Tibial nerve (tissue), 4 donors: ENCODE measurements around the gene CCDC38. TPM values are rescaled to one million over a fixed set of nuclear protein-coding genes. Genes with fewer than 3 reads are reported as not detected.

Experiments
- DNase-seq, 2 donors: peaks; one replicate each; pipeline ENCODE4 v3.0.0-alpha.2; 2019; ENCODE audit warnings: low spot score in 2 of 2
- H3K27ac ChIP-seq, 4 donors: fragments of 200-600 bp; sonication (generic) in 3 of 4; one replicate each; pipeline ENCODE4 v1.5.1; 2017 to 2019; ENCODE audit warnings: mild to moderate bottlenecking in 1 of 4
- H3K27me3 ChIP-seq, 2 donors: fragments of 200-600 bp; sonication (generic) in 1 of 2; one replicate each; pipeline versions ENCODE4 v1.5.1 to v1.6.0; 2017 to 2019
- H3K36me3 ChIP-seq, 3 donors: fragments of 200-600 bp; sonication (generic); one replicate each; pipeline ENCODE4 v1.5.1; 2018 to 2019
- H3K4me1 ChIP-seq, 4 donors: fragments of 200-600 bp; sonication (generic) in 3 of 4; one replicate each; pipeline ENCODE4 v1.5.1; 2017 to 2019
- H3K4me3 ChIP-seq, 4 donors: fragments of 200-600 bp; sonication (generic) in 3 of 4; one replicate each; pipeline ENCODE4 v1.5.1; 2017 to 2019; ENCODE audit warnings: mild to moderate bottlenecking in 1 of 4, moderate library complexity in 1 of 4
- H3K9me3 ChIP-seq, 4 donors: fragments of 200-600 bp; sonication (generic) in 3 of 4; one replicate each; pipeline ENCODE4 v1.5.1; 2017 to 2019
- CTCF ChIP-seq, 5 experiments: fragments of 200-600 bp in 3 of 5; fragments of 450-650 bp in 2 of 5; sonication (generic) in 3 of 5; IDR thresholded peaks; one replicate each; pipeline ENCODE4 v1.5.1; 2016 to 2019; ENCODE audit warnings: antibody characterized with exemption in 5 of 5, mild to moderate bottlenecking in 3 of 5, moderate library complexity in 2 of 5
- EP300 ChIP-seq, 2 donors: sonication (generic); formaldehyde crosslinking; IDR thresholded peaks; one replicate each; pipeline ENCODE4 v1.6.1; 2017; ENCODE audit warnings: antibody characterized with exemption in 2 of 2, mild to moderate bottlenecking in 1 of 2
- POLR2A ChIP-seq, 2 donors: fragments of 450-650 bp; IDR thresholded peaks; one replicate each; pipeline ENCODE4 v1.6.1; 2017; ENCODE audit warnings: antibody characterized with exemption in 2 of 2, mild to moderate bottlenecking in 2 of 2, moderate library complexity in 2 of 2
- WGBS, 2 donors: methylation state at CpG; one replicate each; pipeline ENCODE4 v1.1.5; 2018; 5-methylcytosine and 5-hydroxymethylcytosine counted together
- total RNA-seq, 4 donors: library from RNA; depleted of rRNA; stranded (reverse); fragments of >200 nt; gene quantifications; one replicate each; pipeline ENCODE4 v1.1.0, GENCODE V29; 2016

Gene CCDC38
- total RNA-seq, 4 donors from 2014 or later, result not detected

GRCh38 chr12:95986635-95987570 is 44.5 kb upstream of the CCDC38 start:
- 61 to 65% methylated on average over 14 of the region's 14 CpGs for WGBS, 2 donors
- Histone ChIP-seq H3K9me3 (no peaks in the 10 kb centered on the region), H3K27me3 (no peaks in the 10 kb centered on the region), H3K27ac (no peak overlapping the region), H3K36me3 (no peaks in the 10 kb centered on the region), H3K4me3 (no peak overlapping the region), H3K4me1 (no peaks in the 10 kb centered on the region)
- DNase-seq, result no peak
- TF ChIP-seq CTCF (IDR thresholded peaks at IDR 0.05), result no peak
- no peak for TF ChIP-seq POLR2A (IDR thresholded peaks at IDR 0.05)
- no peak for TF ChIP-seq EP300 (IDR thresholded peaks at IDR 0.05)

DNA sequence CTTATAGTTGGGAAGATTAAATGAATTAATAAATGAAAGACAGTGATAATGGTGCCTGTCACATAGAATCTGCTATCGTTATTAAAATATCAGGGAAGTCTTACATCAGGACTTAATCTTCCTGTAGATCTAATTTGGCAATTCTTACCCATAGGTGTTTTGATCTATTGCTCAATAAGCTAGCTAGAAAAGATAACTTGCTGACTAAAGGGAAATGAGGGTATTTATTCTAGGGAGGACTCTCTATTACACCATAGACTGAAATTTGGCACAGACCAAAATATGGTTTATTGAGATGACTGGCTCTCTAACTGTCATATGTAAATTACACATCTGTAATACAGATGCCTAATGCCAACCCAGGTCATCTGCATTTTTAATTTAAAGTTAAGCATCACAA is 42.3 kb upstream of the CCDC38 start:
- Histone ChIP-seq H3K27ac (no peak overlapping the region), H3K27me3 (no peaks in the 10 kb centered on the region), H3K4me1 (no peaks in the 10 kb centered on the region), H3K4me3 (no peak overlapping the region), H3K36me3 (no peaks in the 10 kb centered on the region), H3K9me3 (no peaks in the 10 kb centered on the region)
- no peak for DNase-seq
- TF ChIP-seq EP300 (IDR thresholded peaks at IDR 0.05) (no peak), POLR2A (IDR thresholded peaks at IDR 0.05) (no peak), CTCF (IDR thresholded peaks at IDR 0.05) (no peak)
- 95 to 100% methylated on average over 1 of the region's 1 CpG for WGBS, 2 donors

DNA sequence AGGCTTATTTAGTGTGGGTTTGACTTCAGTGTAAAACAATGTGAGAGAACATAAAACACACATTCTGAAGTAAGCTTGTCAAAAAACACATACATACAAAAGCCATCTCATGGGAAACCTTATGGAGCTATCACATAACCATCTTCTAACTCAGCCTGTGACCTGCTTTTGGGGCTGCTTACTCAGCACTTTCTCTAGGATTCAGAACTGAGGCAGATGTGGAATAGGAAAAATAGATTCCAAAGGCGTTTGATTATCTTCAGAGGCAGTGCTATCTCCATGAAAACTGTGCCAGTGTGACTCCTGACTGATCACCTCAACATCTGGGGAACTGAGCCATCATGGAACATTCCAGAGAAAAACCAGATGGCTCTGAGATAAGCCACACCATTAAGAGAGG is 40.2 kb upstream of the CCDC38 start:
- no peaks in the 10 kb centered on the region for H3K36me3 ChIP-seq
- no peak overlapping the region for H3K27ac ChIP-seq
- DNase-seq, result no peak
- no peaks in the 10 kb centered on the region for H3K4me1 ChIP-seq
- WGBS, 2 donors, result 65 to 68% methylated on average over 1 of the region's 1 CpG
- no peak overlapping the region for H3K4me3 ChIP-seq
- H3K27me3 ChIP-seq, result no peaks in the 10 kb centered on the region
- no peaks in the 10 kb centered on the region for H3K9me3 ChIP-seq
- TF ChIP-seq CTCF (IDR thresholded peaks at IDR 0.05), result no peak
- TF ChIP-seq POLR2A (IDR thresholded peaks at IDR 0.05), result no peak
- no peak for TF ChIP-seq EP300 (IDR thresholded peaks at IDR 0.05)

DNA sequence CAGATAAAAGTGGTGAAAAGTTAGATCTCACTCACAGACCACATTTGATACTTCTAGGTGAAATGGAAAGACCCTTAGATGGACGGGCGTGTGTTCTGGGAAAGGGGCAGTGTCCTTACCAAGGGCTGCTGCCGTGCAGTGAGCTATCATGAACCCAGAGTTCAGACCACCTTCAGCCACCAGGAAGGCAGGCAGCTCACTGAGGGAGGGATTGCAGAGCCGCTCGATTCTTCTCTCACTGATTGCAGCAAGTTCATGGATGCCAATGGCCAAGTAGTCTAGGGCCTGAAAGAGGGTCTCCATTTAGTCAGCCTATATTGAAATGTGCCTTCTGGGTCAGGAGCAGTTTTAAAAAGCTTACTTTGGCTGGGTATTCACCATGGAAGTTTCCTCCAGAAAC is 38.0 kb upstream of the CCDC38 start:
- H3K36me3 ChIP-seq, result no peaks in the 10 kb centered on the region
- H3K4me3 ChIP-seq, result no peak overlapping the region
- H3K4me1 ChIP-seq, result no peaks in the 10 kb centered on the region
- H3K27me3 ChIP-seq, result no peaks in the 10 kb centered on the region
- DNase-seq, result no peak
- H3K9me3 ChIP-seq, result no peaks in the 10 kb centered on the region
- TF ChIP-seq POLR2A (IDR thresholded peaks at IDR 0.05), result no peak
- TF ChIP-seq CTCF (IDR thresholded peaks at IDR 0.05), result no peak
- no peak for TF ChIP-seq EP300 (IDR thresholded peaks at IDR 0.05)
- H3K27ac ChIP-seq, result no peak overlapping the region
- 89 to 92% methylated on average over 5 of the region's 5 CpGs for WGBS, 2 donors

- Histone ChIP-seq H3K36me3 (no peaks in the 10 kb centered on the region), H3K27me3 (no peaks in the 10 kb centered on the region), H3K4me1 (no peaks in the 10 kb centered on the region), H3K4me3 (no peak overlapping the region), H3K27ac (no peak overlapping the region), H3K9me3 (no peaks in the 10 kb centered on the region)
- no peak for DNase-seq
- 79 to 86% methylated on average over 3 of the region's 3 CpGs for WGBS, 2 donors
- TF ChIP-seq POLR2A (IDR thresholded peaks at IDR 0.05) (no peak), EP300 (IDR thresholded peaks at IDR 0.05) (no peak), CTCF (IDR thresholded peaks at IDR 0.05) (no peak)
Observed at GRCh38 chr12:95978774-95979173, 36.4 kb upstream of the CCDC38 start.
